Mesenteric fat pad (tissue), 1 donor: ENCODE results near the gene SDF4. TPM values are rescaled to one million over a fixed set of nuclear protein-coding genes. Genes with fewer than 3 reads are reported as not detected.

ENCODE experiments used
- DNase-seq: peaks from one replicate; pipeline ENCODE4 v3.0.0-alpha.2; 2020; ENCODE audit warnings: low spot score
- long read RNA-seq: library from polyadenylated mRNA; unstranded; transcript quantifications from one replicate; pipeline ENCODE4 v2.0.0, GENCODE V29; 2020
- total RNA-seq: library from RNA; stranded (reverse); fragmentation: NEBNext Ultra II Directional; extraction: Animal tissue kit (Norgen Biotek cat#: 25700); gene quantifications from one replicate; pipeline ENCODE4 v1.2.1, GENCODE V29; 2021
- donor health status: DM: yes; HTN: yes; CAD: no.

SDF4 gene
- 144 TPM for total RNA-seq
- long read RNA-seq, transcript SDF4-202 (7 exons, 1,956 nt), result major isoform, 195 of 267 reads
- long read RNA-seq, transcript SDF4-201 (7 exons, 2,079 nt), result minor isoform, 5 of 267 reads
- long read RNA-seq, partial matches to known transcripts, result 52 of 267 reads
- long read RNA-seq, other reads (novel, unspliced or antisense), result 8 of 267 reads

DNA sequence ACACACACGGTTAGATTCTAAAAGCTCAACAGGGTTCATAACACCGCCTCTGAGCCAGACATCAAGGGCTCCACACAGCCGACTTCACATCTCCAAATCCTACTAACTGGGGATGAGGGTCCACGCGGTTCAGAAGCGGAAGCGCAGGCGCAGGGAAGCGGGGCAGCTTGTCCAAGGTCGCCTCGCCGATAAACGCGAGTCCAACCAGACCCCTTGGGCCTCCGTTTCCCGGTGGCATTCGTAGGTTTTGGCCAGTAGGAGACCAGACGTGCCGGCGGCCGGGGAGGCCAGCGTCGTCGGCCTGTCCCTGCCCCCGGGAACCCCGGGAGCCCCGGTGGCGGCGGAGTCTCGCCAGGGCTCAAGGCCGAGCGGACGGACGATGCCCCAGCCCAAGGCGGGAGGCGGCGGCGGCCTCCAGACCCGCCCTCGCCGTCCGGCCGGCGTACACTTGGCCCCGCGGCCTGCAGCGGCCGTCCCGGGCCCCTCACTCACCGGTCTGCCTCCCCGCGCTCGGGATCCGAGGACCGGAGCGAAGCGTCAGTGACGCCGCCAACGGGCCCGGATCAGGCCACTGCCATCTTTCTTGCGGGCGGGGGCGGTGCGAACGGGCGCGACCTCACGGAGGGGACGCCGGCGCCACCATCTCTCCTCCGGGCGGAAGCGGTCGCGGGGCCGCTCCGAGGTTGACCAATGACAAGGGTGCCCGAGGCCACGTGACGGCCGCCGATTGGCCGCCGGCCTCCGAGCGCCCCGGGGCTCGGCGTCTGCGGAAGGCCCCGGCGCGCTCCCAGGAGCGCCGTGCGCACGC is at the start of gene SDF4:
SDF4 (minus strand) TSS at position 602 of the 808 bp plus-strand sequence. CDS start 3,229 bp downstream, outside the sequence.
- peak; percentile 99 for DNase-seq

DNA sequence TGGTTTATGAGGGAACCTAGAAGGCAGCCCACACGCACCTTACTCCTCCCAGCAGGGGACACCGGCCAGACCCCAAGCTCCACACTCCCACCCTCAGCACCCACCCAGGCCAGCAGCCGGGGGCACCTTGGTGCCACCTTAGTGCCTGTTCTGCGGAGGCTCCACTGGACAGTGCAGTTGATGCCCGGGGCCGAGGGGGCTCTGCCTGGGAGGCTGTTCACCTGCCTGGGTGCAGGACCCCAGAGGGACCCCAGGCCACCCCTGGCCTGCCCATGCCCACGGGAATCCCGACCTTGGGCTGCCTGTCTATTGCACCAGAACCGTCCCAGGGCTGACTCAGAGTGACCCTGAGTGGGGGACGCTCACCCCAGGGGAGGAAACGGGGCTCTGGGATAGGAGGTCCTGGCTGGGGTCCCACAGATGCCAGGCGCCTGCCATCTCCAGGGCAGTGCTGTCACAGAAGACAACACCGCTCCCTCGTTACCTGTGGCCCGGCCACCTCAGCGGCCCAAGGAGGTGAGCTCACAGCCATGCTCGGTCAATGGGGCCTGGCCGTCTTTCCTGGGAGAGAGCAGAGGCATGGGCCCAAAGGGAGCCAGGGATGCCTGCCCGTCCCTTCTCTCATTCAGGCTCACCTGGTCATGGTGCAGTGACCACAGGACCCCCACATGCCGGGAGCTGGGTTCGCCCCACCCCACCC is 49.1 kb upstream of the SDF4 start:
- no peak for DNase-seq

- DNase-seq, result no peak
These were observed 47.2 kb upstream of the SDF4 start for GRCh38 chr1:1279028-1279427.

DNA sequence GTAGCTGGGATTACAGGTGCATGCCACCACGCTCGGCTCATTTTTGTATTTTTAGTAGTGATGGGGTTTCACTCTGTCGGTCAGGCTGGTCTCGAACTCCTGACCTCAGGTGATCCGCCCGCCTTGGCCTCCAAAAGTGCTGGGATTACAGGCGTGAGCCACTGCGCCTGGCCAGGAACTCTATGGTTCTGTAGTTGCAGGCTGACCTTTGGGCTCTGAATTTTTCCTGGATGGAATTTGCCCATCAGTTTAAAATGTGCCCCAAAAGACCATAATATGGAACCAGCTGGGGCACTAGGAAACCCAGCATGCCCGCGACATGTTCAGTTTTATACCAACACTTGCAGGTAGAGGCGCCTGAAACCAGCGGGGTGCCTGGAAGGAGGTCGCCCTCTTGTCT is 46.8 kb upstream of the SDF4 start:
- no peak for DNase-seq

DNA sequence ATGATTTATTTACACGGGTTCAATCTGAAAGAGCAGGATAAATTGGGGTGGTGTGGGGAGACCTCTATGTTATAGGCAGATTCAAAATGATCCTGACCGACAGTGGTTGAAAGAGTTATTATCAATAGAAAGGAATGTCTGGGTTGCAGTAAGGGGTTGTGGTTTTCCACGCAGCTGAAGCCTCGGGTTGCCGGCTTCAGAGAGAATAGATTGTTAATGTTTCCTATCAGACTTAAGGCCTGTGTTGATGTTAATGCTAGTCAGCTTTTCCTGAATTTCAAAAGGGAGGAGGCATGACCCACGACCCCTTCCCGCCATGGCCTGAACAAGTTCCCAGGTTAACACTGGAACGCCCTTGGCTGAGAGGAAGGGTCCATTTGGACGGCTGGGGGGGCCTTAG is 44.0 kb upstream of the SDF4 start:
- no peak for DNase-seq

DNA sequence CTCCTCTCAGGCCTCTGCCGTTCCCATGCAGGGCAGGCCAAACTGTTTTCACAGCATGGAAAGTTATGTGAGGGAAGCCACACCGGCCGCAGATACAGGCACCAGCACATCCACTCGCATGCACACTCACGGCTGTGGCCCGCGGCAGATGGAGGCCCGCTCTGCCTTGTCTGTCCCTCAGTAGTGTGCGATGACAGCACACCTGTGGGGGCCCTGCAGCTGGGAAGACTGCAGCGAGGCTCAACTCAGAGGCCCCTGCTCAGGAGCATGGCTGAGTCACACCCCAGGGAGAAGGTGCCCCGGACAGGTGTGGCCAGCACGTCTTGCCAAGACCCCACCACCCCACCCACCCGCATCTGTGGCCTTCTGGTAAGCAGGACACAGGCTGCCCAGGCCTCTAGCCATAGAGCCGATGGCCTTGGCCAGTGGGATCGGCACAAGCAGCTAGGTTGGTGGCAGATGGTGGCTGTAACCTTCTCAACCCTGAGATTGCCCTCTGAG is 43.2 kb upstream of the SDF4 start:
- no peak for DNase-seq

GRCh38 chr1:1274299-1274930 is 42.6 kb upstream of the SDF4 start:
- DNase-seq, result no peak

GRCh38 chr1:1273512-1274298 is 41.9 kb upstream of the SDF4 start, which contains the start of gene UBE2J2:
Gene UBE2J2 (minus strand): TSS chr1:1273854. CDS start chr1:1267992, 5,862 bp downstream.
- DNase-seq, result peak; percentile 98

DNA sequence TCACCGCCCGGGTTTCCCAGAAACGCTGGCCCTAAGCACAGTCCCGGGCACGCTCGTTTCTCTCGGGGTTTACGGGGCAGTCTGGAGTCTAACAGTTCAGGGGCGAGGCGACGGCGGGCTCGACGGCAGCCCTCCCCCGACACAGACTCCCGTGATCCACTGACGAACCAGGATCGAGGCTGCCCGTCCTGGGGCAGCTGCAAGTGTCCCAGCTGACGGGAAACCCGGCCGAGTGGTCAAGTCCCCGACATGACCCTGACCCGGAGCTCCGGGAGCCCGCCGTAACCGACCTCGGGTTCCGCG is 41.4 kb upstream of the SDF4 start:
- DNase-seq, result no peak

GRCh38 chr1:1272341-1273208 is 40.8 kb upstream of the SDF4 start:
- no peak for DNase-seq

DNA sequence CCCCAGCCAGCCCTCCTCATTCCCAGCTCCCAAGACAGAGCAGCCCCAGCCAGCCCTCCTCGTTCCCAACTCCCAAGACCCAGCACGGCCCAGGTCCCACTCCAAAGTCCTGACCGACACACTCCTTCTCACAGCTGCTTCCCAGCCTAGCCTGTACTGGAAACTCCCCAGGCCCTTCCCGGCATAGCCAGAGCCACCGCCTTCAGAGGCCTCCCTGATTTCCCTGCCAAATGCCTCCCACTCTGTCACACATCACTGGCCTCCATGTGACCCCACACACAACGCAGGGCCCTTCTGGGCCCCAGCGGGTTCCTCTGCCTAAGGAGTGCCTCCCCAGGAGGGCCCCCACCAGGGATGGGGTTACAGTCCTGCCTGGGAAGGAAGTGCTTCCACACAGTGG is 39.0 kb upstream of the SDF4 start:
- no peak for DNase-seq

GRCh38 chr1:1268284-1268682 is 36.5 kb upstream of the SDF4 start:
- DNase-seq, result no peak

- no peak for DNase-seq
These were observed 35.9 kb upstream of the SDF4 start for GRCh38 chr1:1267488-1268283.

- DNase-seq, result no peak
These were observed 33.1 kb upstream of the SDF4 start for GRCh38 chr1:1264868-1265272.

- no peak for DNase-seq
These were observed 32.2 kb upstream of the SDF4 start for GRCh38 chr1:1264026-1264425.

DNA sequence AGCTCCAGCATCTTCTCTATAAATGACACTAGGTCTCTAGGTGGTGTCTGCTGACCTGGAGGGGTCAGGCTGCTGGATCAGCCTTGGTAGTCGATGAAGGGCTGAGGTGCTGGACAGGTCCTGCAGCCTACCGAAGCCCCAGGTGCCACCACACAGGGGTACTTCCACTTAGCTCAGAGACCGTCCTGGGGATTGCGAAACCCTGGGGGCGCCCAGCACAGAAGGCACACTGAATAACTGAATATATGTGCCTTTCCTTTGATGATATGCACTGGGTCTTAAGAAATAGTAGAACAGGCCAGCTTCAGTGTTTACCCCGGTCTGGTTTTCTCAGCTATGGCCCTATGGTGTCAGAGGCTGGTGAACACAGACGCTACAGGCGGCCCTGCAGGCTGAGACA is 31.0 kb upstream of the SDF4 start:
- no peak for DNase-seq

- DNase-seq, result no peak
These were observed 30.3 kb upstream of the SDF4 start for GRCh38 chr1:1262071-1262470.

GRCh38 chr1:1260843-1261560 is 29.2 kb upstream of the SDF4 start:
- no peak for DNase-seq
